ENCODE results near the gene SCLT1.

DNA sequence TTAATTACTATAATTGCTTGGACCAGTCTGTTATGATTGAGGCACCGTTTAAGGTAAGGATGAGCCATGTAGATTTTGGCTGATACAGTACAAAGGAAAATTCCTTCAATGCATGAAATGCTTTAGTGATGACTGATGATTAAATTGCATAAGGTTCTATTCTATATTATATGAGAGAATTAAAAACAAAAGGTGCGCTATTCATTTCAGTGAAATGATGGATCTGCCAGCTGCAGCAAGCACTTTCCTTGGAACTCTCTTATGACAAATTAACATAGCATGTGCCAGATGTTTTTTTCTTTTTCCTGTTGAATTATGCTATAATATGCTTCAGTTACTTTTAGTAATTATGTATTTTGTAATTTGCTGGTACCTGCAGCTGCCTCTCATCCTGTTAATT, 185.4 kb downstream of the SCLT1 start:
- TF ChIP-seq, protein P1, sequence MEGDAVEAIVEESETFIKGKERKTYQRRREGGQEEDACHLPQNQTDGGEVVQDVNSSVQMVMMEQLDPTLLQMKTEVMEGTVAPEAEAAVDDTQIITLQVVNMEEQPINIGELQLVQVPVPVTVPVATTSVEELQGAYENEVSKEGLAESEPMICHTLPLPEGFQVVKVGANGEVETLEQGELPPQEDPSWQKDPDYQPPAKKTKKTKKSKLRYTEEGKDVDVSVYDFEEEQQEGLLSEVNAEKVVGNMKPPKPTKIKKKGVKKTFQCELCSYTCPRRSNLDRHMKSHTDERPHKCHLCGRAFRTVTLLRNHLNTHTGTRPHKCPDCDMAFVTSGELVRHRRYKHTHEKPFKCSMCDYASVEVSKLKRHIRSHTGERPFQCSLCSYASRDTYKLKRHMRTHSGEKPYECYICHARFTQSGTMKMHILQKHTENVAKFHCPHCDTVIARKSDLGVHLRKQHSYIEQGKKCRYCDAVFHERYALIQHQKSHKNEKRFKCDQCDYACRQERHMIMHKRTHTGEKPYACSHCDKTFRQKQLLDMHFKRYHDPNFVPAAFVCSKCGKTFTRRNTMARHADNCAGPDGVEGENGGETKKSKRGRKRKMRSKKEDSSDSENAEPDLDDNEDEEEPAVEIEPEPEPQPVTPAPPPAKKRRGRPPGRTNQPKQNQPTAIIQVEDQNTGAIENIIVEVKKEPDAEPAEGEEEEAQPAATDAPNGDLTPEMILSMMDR (IDR thresholded peaks at IDR 0.05; ENCODE audit: low read depth, low read length) = no peak
- TF ChIP-seq EZH2phosphoT487 (IDR thresholded peaks at IDR 0.05; ENCODE audit: low read depth) = no peak

Data from OCI-LY3 (cell line).